ENCODE data around the gene ABCD4.

- no peak for TF ChIP-seq POLR2AphosphoS5 (IDR thresholded peaks at IDR 0.05; ENCODE audit: low read depth, low read length)
- no peak for TF ChIP-seq REST (IDR thresholded peaks at IDR 0.05; ENCODE audit: insufficient read depth in 1 of 2, low read depth in 2 of 2, low read length in 2 of 2)
- TF ChIP-seq TAF1 (IDR thresholded peaks at IDR 0.05; ENCODE audit: borderline replicate concordance, insufficient read depth, low read length): no peak
Measured at GRCh38 chr14:74248017-74248416, 54.7 kb downstream of the ABCD4 start.
